ENCODE results near the gene UBC.
A peak's percentile ranks its signal among the peaks of the same experiment; 100 is the strongest.

The UBC gene

GRCh38 chr12:124914392-124915238 is at the start of gene UBC:
Gene UBC (minus strand): TSS chr12:124914650. CDS start chr12:124913771, 879 bp downstream.
- DNase-seq (ENCODE audit: low read depth) = peak; percentile 80

- DNase-seq (ENCODE audit: low read depth) = no peak
Measured at GRCh38 chr12:124963211-124963610, 48.8 kb upstream of the UBC start.

GRCh38 chr12:124961055-124961454 is 46.6 kb upstream of the UBC start:
- DNase-seq (ENCODE audit: low read depth) = no peak

- no peak for DNase-seq (ENCODE audit: low read depth)
Measured at GRCh38 chr12:124956571-124956970, 42.1 kb upstream of the UBC start.

GRCh38 chr12:124954771-124955170 is 40.3 kb upstream of the UBC start:
- no peak for DNase-seq (ENCODE audit: low read depth)

- DNase-seq (ENCODE audit: low read depth) = no peak
Measured at GRCh38 chr12:124953689-124954405, 39.4 kb upstream of the UBC start.

GRCh38 chr12:124952801-124953200 is 38.4 kb upstream of the UBC start:
- no peak for DNase-seq (ENCODE audit: low read depth)

- no peak for DNase-seq (ENCODE audit: low read depth)
Measured at GRCh38 chr12:124952295-124952694, 37.8 kb upstream of the UBC start.

- DNase-seq (ENCODE audit: low read depth) = no peak
Measured at GRCh38 chr12:124949779-124950728, 35.6 kb upstream of the UBC start.

- DNase-seq (ENCODE audit: low read depth) = no peak
Measured at GRCh38 chr12:124949066-124949465, 34.6 kb upstream of the UBC start.

- no peak for DNase-seq (ENCODE audit: low read depth)
Measured at GRCh38 chr12:124947561-124948398, 33.3 kb upstream of the UBC start.

GRCh38 chr12:124947013-124947412 is 32.6 kb upstream of the UBC start:
- DNase-seq (ENCODE audit: low read depth) = no peak

- DNase-seq (ENCODE audit: low read depth) = no peak
Measured at GRCh38 chr12:124946447-124946793, 32.0 kb upstream of the UBC start.

- DNase-seq (ENCODE audit: low read depth) = no peak
Measured at GRCh38 chr12:124941170-124941527, 26.7 kb upstream of the UBC start.

GRCh38 chr12:124940393-124941169 is 26.1 kb upstream of the UBC start:
- DNase-seq (ENCODE audit: low read depth) = peak; percentile 76

GRCh38 chr12:124940143-124940392 is 25.6 kb upstream of the UBC start:
- no peak for DNase-seq (ENCODE audit: low read depth)

GRCh38 chr12:124939421-124940142 is 25.1 kb upstream of the UBC start:
- peak; percentile 81 for DNase-seq (ENCODE audit: low read depth)

GRCh38 chr12:124939079-124939420 is 24.6 kb upstream of the UBC start:
- DNase-seq (ENCODE audit: low read depth) = peak; percentile 32

GRCh38 chr12:124938587-124938986 is 24.1 kb upstream of the UBC start:
- DNase-seq (ENCODE audit: low read depth) = no peak

GRCh38 chr12:124938108-124938507 is 23.7 kb upstream of the UBC start:
- DNase-seq (ENCODE audit: low read depth) = no peak

Measured in activated T-helper 9 cell treated with anti-CD3 and anti-CD28 coated beads, Interleukin-2, amount 50 U/mL, for 16 hours (primary cell).